Erythroblast (primary cell): ENCODE data around the gene FOXN4.

ENCODE experiments used
- GATA1 ChIP-seq: IDR thresholded peaks from 2 replicates; pipeline ENCODE4 v1.6.1; 2011; ENCODE audit warnings: low read depth, mild to moderate bottlenecking, control low read depth, low read length, moderate library complexity
- POLR2A ChIP-seq: IDR thresholded peaks from 2 replicates; pipeline ENCODE4 v1.6.1; 2011; ENCODE audit warnings: mild to moderate bottlenecking, low read length

DNA sequence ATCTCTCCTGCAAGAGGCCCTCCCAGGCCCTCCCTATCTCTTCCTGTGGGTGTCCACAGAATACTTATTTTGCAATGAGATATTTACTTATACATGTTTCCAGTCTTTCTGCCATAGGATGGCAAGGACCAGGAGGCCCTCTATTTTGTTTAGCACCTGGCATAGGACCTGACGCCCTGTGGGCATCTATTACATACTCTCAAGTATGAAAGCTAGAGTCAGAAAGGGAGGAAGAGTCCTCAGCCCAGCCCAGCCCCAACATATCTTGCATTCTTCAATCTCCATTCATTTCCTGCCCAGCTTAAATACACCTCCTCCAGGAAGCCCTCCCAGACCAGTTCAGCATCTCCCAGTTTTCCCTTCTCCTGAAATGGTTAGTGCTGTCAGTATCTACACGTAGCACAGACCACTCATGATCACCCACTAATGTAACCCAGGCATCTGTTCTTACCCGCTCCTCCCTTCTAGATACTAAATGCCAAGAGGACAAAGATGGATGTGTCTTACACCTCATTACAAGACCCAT is 7.4 kb downstream of the FOXN4 start:
- TF ChIP-seq POLR2A (no peak), GATA1 (no peak)
